Liver (tissue), 3 donors: Measurements from ENCODE around the gene NEAT1.

Experiments used
- ATF3 ChIP-seq: IDR thresholded peaks from 2 replicates; pipeline ENCODE4 v1.6.1; 2016; ENCODE audit warnings: antibody characterized with exemption
- FOXA1 ChIP-seq: IDR thresholded peaks from 2 replicates; pipeline ENCODE4 v1.6.1; 2016; ENCODE audit warnings: antibody characterized with exemption
- JUND ChIP-seq, 2 donors: IDR thresholded peaks; 2 replicates each; pipeline ENCODE4 v1.6.1; 2016; ENCODE audit warnings: antibody characterized with exemption in 2 of 2
- RAD21 ChIP-seq, 2 donors: IDR thresholded peaks; 2 replicates each; pipeline ENCODE4 v1.6.1; 2016; ENCODE audit warnings: antibody characterized with exemption in 2 of 2, mild to moderate bottlenecking in 2 of 2
- RXRA ChIP-seq, 2 donors: IDR thresholded peaks; 2 replicates each; pipeline ENCODE4 v1.6.1; 2017 to 2018; ENCODE audit warnings: antibody characterized with exemption in 2 of 2, mild to moderate bottlenecking in 1 of 2
- SP1 ChIP-seq: IDR thresholded peaks from 2 replicates; pipeline ENCODE4 v1.6.1; 2018; ENCODE audit warnings: antibody characterized with exemption, mild to moderate bottlenecking
- TAF1 ChIP-seq: conservative IDR thresholded peaks from 2 replicates; pipeline ENCODE4 v1.6.1; 2016; ENCODE audit warnings: antibody characterized with exemption, mild to moderate bottlenecking
- TF ChIP-seq, protein P1 (sequence below): fragments of 150-350 bp; IDR thresholded peaks from 2 replicates; pipeline ENCODE4 v1.5.1; 2017; ENCODE audit warnings: improper control_type of control experiment, low read depth, low read length; ENCODE audit not compliant: missing input control
- TF ChIP-seq, protein P2 (sequence below): IDR thresholded peaks from 2 replicates; pipeline ENCODE4 v1.6.1; 2016; ENCODE audit warnings: antibody characterized with exemption, mild to moderate bottlenecking
- TF ChIP-seq, protein P3 (sequence below): IDR thresholded peaks from 2 replicates; pipeline ENCODE4 v1.6.1; 2016; ENCODE audit warnings: antibody characterized with exemption
- donor health status: healthy.
- donor health status: healthy.

- TF ChIP-seq RXRA (IDR thresholded peaks at IDR 0.05) (peak; percentile 37 to 58), ATF3 (no peak), JUND (IDR thresholded peaks at IDR 0.05) (peak in 1 of 2 donors; percentile 11), RAD21 (IDR thresholded peaks at IDR 0.05) (no peak), TAF1 (no peak), SP1 (peak; percentile 68), FOXA1 (no peak)
- TF ChIP-seq, protein P1, sequence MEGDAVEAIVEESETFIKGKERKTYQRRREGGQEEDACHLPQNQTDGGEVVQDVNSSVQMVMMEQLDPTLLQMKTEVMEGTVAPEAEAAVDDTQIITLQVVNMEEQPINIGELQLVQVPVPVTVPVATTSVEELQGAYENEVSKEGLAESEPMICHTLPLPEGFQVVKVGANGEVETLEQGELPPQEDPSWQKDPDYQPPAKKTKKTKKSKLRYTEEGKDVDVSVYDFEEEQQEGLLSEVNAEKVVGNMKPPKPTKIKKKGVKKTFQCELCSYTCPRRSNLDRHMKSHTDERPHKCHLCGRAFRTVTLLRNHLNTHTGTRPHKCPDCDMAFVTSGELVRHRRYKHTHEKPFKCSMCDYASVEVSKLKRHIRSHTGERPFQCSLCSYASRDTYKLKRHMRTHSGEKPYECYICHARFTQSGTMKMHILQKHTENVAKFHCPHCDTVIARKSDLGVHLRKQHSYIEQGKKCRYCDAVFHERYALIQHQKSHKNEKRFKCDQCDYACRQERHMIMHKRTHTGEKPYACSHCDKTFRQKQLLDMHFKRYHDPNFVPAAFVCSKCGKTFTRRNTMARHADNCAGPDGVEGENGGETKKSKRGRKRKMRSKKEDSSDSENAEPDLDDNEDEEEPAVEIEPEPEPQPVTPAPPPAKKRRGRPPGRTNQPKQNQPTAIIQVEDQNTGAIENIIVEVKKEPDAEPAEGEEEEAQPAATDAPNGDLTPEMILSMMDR, result no peak
- TF ChIP-seq, protein P2, sequence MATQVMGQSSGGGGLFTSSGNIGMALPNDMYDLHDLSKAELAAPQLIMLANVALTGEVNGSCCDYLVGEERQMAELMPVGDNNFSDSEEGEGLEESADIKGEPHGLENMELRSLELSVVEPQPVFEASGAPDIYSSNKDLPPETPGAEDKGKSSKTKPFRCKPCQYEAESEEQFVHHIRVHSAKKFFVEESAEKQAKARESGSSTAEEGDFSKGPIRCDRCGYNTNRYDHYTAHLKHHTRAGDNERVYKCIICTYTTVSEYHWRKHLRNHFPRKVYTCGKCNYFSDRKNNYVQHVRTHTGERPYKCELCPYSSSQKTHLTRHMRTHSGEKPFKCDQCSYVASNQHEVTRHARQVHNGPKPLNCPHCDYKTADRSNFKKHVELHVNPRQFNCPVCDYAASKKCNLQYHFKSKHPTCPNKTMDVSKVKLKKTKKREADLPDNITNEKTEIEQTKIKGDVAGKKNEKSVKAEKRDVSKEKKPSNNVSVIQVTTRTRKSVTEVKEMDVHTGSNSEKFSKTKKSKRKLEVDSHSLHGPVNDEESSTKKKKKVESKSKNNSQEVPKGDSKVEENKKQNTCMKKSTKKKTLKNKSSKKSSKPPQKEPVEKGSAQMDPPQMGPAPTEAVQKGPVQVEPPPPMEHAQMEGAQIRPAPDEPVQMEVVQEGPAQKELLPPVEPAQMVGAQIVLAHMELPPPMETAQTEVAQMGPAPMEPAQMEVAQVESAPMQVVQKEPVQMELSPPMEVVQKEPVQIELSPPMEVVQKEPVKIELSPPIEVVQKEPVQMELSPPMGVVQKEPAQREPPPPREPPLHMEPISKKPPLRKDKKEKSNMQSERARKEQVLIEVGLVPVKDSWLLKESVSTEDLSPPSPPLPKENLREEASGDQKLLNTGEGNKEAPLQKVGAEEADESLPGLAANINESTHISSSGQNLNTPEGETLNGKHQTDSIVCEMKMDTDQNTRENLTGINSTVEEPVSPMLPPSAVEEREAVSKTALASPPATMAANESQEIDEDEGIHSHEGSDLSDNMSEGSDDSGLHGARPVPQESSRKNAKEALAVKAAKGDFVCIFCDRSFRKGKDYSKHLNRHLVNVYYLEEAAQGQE, result peak; percentile 39
- TF ChIP-seq, protein P3, sequence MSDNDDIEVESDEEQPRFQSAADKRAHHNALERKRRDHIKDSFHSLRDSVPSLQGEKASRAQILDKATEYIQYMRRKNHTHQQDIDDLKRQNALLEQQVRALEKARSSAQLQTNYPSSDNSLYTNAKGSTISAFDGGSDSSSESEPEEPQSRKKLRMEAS, result no peak
Observed at GRCh38 chr11:65489035-65489705, 66.6 kb downstream of the NEAT1 start.
